HG03097 (cell line): ENCODE results near the gene UBN1.

Source experiments
- ATAC-seq: cut with Tn5 transposase; IDR thresholded peaks from one replicate; pipeline ENCODE4 v1.9.1; 2021; ENCODE audit not compliant: unreplicated experiment, low FRiP score

Gene UBN1

GRCh38 chr16:4846901-4847773 lies at the start of gene UBN1, which contains the start of gene GLYR1:
UBN1 (plus strand) TSS chr16:4847481; CDS start chr16:4852918, 5,437 bp downstream.
GLYR1 (minus strand) TSS chr16:4847288; CDS start chr16:4847265, 23 bp downstream.
- ATAC-seq: peak; percentile 80

GRCh38 chr16:4797805-4798252 lies 49.5 kb upstream of the UBN1 start:
- ATAC-seq: no peak

GRCh38 chr16:4798456-4798855 lies 48.8 kb upstream of the UBN1 start:
- ATAC-seq: no peak

- no peak for ATAC-seq
Observed at GRCh38 chr16:4799171-4799855, 48.0 kb upstream of the UBN1 start.

- no peak for ATAC-seq
Observed at GRCh38 chr16:4800290-4801041, 46.8 kb upstream of the UBN1 start.

GRCh38 chr16:4801051-4801961 lies 46.0 kb upstream of the UBN1 start:
- ATAC-seq: no peak

GRCh38 chr16:4801962-4802658 lies 45.2 kb upstream of the UBN1 start, which contains the start of gene ROGDI:
ROGDI (minus strand) TSS chr16:4802633; CDS start chr16:4802571, 62 bp downstream.
- peak; percentile 45 for ATAC-seq

GRCh38 chr16:4802659-4803287 lies 44.5 kb upstream of the UBN1 start:
- ATAC-seq: peak; percentile 80

- no peak for ATAC-seq
Observed at GRCh38 chr16:4803401-4803844, 43.9 kb upstream of the UBN1 start.

- no peak for ATAC-seq
Observed at GRCh38 chr16:4803898-4804762, 43.2 kb upstream of the UBN1 start.

GRCh38 chr16:4805231-4805630 lies 42.0 kb upstream of the UBN1 start:
- ATAC-seq: no peak

- no peak for ATAC-seq
Observed at GRCh38 chr16:4806280-4806679, 41.0 kb upstream of the UBN1 start.

GRCh38 chr16:4811242-4811641 lies 36.0 kb upstream of the UBN1 start:
- ATAC-seq: no peak

- no peak for ATAC-seq
Observed at GRCh38 chr16:4811773-4812172, 35.5 kb upstream of the UBN1 start.

GRCh38 chr16:4813251-4814003 lies 33.9 kb upstream of the UBN1 start:
- no peak for ATAC-seq

GRCh38 chr16:4814046-4814445 lies 33.2 kb upstream of the UBN1 start:
- no peak for ATAC-seq

GRCh38 chr16:4814542-4815173 lies 32.6 kb upstream of the UBN1 start:
- ATAC-seq: no peak
